Nephron (organoid): Measurements from ENCODE around the gene BOD1L1.

Source experiments
- H3K27ac Mint-ChIP-seq, 3 experiments: 2 replicates each; pipeline ENCODE4 v1.8.0; 2020; ENCODE audit warnings: mixed read lengths in 3 of 3, mild to moderate bottlenecking in 2 of 3, moderate library complexity in 1 of 3
- H3K27me3 Mint-ChIP-seq: 2 replicates; pipeline ENCODE4 v1.8.0; 2021; ENCODE audit warnings: low read depth, mild to moderate bottlenecking, moderate library complexity, mixed read lengths
- H3K36me3 Mint-ChIP-seq: 2 replicates; pipeline ENCODE4 v1.8.0; 2020; ENCODE audit warnings: low read depth, mixed read lengths
- H3K4me1 Mint-ChIP-seq: 2 replicates; pipeline ENCODE4 v1.8.0; 2020; ENCODE audit warnings: mixed read lengths
- H3K4me3 Mint-ChIP-seq, 3 experiments: 2 replicates each; pipeline ENCODE4 v1.8.0; 2020; ENCODE audit warnings: mild to moderate bottlenecking in 3 of 3, mixed read lengths in 3 of 3, moderate library complexity in 2 of 3
- H3K9me3 Mint-ChIP-seq: 2 replicates; pipeline ENCODE4 v1.8.0; 2020; ENCODE audit warnings: mixed read lengths
- CTCF ChIP-seq, 3 experiments: fragments of 200-600 bp; sonication (generic); IDR thresholded peaks; one replicate each; pipeline ENCODE4 v1.5.0; 2021; ENCODE audit warnings: antibody characterized with exemption in 3 of 3; ENCODE audit not compliant: unreplicated experiment in 3 of 3

Gene BOD1L1

GRCh38 chr4:13633671-13634070, 6.1 kb upstream of the BOD1L1 start:
- H3K27ac Mint-ChIP-seq = no peak overlapping the region
- H3K36me3 Mint-ChIP-seq = no peaks in the 10 kb centered on the region
- peaks cover 11% of the 10 kb centered on the region for H3K27me3 Mint-ChIP-seq
- no peak overlapping the region for H3K4me3 Mint-ChIP-seq
- no peak for TF ChIP-seq CTCF (IDR thresholded peaks at IDR 0.05; ENCODE audit: unreplicated experiment in 3 of 3)
- H3K9me3 Mint-ChIP-seq = no peaks in the 10 kb centered on the region
- H3K4me1 Mint-ChIP-seq = peaks cover 2% of the 10 kb centered on the region

DNA sequence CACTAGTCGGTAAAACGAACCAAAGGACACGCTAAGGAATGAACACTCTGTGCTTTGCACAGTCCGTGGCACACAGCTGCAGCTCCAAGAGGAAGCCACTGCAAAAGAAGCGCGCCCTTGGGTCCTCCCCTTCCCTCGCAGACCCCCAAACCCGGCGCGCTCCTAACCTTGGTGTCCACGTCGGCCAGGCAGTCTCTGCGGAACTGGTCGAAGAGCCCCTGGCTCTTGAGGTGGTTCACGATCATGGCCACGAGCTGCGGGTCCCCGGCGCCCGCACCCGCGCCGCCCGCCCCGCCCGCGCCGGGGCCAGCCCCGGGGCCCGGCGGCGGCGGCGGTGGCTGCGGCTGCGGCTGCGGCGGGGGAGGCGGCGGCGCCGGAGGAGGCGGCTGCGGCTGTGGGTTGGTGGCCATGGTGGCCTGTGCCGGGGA, 333 bp downstream of the BOD1L1 start:
- peak overlapping the region; percentile 99 to 100 (median 99) for H3K4me3 Mint-ChIP-seq
- peak overlapping the region; percentile 98 to 100 (median 99) for H3K27ac Mint-ChIP-seq
- no peaks in the 10 kb centered on the region for H3K27me3 Mint-ChIP-seq
- no peak for TF ChIP-seq CTCF (IDR thresholded peaks at IDR 0.05; ENCODE audit: unreplicated experiment in 3 of 3)
- H3K4me1 Mint-ChIP-seq = peaks cover 32% of the 10 kb centered on the region
- H3K36me3 Mint-ChIP-seq = no peaks in the 10 kb centered on the region
- no peaks in the 10 kb centered on the region for H3K9me3 Mint-ChIP-seq

DNA sequence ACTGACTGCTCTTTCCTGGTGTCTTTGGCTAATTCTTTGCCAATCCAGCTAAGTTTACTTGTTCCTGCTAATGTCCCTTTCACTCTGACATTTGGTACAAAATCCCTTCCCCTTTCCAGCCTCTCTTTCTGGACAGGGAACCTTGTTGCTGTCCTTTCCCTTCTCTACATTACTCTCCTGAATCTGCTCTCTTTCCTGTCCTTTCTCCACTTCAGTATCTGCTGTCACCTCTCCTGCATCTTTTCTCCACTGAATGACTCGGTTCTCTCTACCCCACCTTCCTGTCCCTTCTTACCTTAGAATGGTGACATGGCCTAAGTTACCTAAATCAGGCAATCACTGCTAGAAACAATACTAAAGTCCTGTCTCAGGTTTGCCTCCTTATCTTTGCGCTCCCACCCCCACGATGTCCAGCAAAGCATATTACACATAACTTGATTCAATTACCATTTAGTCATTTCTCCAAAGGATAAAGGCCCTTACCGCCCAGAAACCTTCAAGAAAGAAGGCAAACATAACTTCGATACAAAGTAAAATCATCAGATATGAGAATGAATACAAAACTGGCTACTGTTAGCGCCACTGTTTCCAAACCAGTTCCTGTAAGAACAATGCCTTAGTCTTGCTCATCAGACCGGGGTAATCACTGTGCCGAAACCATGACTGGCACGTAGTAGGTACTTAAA, 890 bp downstream of the BOD1L1 start:
- Mint-ChIP-seq H3K9me3 (no peaks in the 10 kb centered on the region), H3K4me3 (peak overlapping the region; percentile 80 to 88 (median 84)), H3K4me1 (peaks cover 32% of the 10 kb centered on the region), H3K27ac (peak overlapping the region; percentile 58 to 100 (median 98)), H3K36me3 (no peaks in the 10 kb centered on the region), H3K27me3 (no peaks in the 10 kb centered on the region)
- no peak for TF ChIP-seq CTCF (IDR thresholded peaks at IDR 0.05; ENCODE audit: unreplicated experiment in 3 of 3)

DNA sequence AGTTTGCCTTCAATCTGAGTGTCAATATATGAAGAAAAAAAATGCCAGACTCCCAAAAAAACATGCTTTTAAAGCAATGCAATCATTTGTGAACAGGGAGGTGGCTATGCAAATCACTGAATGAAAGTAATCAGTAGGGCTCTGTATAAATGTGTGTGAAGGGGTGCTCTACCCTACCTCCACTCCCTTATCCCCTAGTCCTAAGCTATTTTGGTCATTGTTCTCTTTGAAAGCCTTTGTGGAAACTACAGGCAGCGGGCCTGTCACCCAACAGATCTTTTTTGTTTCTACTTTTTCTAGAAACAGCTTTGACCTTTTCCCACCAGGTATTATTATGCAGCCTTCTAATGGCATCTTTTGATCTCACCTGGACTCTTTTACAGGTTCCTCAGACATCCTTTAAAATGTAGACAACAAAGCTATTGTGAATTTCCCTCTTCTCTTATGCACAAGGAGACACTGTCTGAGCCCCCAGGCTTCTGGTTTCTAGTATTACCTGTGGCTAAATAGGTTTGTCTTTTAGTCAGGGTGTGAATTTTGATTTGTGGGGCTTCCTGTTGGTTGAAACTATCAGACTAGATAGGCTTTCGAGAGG, 9.2 kb downstream of the BOD1L1 start:
- Mint-ChIP-seq H3K4me1 (no peaks in the 10 kb centered on the region), H3K4me3 (no peak overlapping the region), H3K36me3 (peaks cover 35% of the 10 kb centered on the region), H3K9me3 (no peaks in the 10 kb centered on the region), H3K27ac (no peak overlapping the region), H3K27me3 (no peaks in the 10 kb centered on the region)
- no peak for TF ChIP-seq CTCF (IDR thresholded peaks at IDR 0.05; ENCODE audit: unreplicated experiment in 3 of 3)

- Mint-ChIP-seq H3K9me3 (no peaks in the 10 kb centered on the region), H3K27me3 (no peaks in the 10 kb centered on the region), H3K36me3 (peaks cover 37% of the 10 kb centered on the region), H3K4me1 (no peaks in the 10 kb centered on the region), H3K27ac (no peak overlapping the region), H3K4me3 (no peak overlapping the region)
- no peak for TF ChIP-seq CTCF (IDR thresholded peaks at IDR 0.05; ENCODE audit: unreplicated experiment in 3 of 3)
These were observed 9.7 kb downstream of the BOD1L1 start for GRCh38 chr4:13617801-13618200.

DNA sequence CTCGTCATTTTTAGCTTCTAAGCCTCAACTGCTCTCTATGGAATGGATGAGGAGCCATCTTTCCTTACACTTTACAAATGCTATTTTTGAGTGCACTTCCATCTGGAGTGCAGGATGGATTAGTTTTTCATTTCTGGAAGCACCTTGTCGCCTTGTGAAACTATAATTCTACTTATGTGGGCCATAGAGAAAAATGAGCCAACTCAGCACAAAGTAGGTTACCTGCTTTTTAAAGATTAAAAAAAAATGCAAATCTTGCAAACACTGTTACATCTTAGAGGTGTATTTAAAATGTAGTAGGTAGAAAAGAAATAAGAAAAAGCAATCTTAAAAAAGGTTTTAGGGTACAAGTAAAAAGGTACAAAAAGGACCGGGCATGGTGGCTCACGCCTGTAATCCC, 10.9 kb downstream of the BOD1L1 start:
- Mint-ChIP-seq H3K4me1 (no peaks in the 10 kb centered on the region), H3K4me3 (no peak overlapping the region), H3K36me3 (peaks cover 50% of the 10 kb centered on the region), H3K9me3 (no peaks in the 10 kb centered on the region), H3K27ac (no peak overlapping the region), H3K27me3 (no peaks in the 10 kb centered on the region)
- no peak for TF ChIP-seq CTCF (IDR thresholded peaks at IDR 0.05; ENCODE audit: unreplicated experiment in 3 of 3)
